ENCODE measurements around the gene PRRT1B. TPM values are rescaled to one million over a fixed set of nuclear protein-coding genes. Genes with fewer than 3 reads are reported as not detected.

PRRT1B gene
- total RNA-seq, 1 donor from 2014 or later: not detected

DNA sequence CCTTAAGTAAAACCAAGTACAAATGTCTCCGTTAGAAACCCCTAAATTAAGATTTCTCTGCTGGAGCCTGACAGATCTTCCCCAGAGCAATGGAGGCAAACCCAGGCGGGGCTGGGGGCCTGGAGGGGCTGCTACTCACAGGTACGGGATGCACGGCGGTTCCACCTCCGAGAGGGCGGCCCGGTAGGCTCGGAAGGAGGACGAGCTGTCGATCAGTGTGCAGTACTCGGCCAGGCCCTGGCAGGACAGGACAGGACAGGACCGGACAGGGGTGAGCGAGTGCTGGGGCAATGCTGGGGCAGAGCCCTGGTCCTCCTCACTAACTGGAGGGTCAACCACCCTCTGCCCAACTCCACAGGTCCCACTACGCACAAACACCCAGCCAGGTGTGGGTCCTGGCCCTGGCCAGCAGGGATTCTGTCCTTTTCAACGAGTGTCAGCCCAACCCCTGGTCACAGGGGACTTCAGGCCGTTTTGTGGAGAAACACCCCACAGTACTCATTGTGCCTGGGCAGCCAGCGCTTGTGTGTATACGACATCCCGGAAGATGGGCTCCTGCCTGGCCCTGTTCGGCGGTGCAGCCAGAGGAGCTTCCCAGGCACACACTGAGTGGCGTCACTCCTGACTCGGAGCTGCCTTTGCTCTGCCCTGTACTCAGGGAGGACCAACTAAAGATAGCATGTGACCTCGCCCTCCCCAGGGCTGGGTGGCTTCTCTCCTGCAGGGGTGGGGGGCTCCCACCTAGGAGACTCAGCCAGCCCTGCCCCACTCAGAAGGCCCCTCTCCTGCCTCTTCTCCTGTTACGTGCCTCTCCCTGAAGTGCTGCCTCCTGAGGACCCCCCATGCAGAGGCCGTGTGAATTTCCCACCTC is 37.4 kb downstream of the PRRT1B start:
- DNase-seq: no peak

DNA sequence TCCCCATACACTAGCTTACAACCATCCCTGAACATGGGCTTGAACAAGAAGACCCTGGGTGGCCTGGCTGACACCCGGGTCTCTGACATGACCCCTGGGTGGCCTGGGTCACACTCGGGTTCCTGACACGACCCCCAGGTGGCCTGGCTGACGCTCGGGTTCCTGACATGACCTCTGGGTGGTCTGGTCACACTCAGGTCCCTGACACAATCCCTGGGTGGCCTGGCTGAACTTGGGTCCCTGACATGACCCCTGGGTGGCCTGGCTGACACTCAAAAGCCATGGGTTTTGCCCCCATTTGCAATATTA is 38.0 kb downstream of the PRRT1B start:
- DNase-seq: no peak

DNA sequence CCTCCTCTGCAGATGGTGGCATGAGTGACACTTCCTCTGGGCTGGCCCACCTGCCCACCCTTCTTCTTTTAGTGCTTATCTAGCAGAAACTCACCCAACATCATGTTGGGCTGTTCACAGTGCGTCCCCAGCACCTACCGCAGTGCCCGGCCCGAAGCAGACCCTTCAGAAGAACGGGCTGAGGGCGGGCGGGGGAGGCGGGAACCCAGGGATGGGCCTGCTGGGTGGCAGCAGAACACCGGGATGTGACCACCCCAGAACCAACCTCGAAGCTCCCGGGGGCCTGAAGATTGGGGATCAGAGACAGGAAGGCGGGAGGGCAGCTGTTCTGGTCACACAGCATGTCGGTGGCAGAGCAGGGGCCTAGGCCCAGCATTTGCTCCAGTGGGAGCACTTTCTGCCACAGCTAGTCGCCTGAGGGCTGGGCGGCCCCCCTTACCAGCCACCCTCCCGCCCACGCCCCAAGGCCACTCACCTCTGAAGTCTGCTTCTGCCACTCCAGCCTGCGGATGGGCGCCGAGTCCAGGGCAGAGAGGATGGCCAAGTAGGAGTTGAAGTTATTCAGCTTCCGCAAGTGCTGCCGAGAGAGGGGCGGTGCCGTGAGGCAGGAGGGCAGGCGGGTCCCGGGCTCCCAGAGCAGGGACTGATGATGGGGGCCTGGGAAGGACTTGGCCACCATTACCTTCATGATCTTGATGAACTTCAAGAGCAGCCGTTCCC is 38.7 kb downstream of the PRRT1B start:
- DNase-seq: no peak

DNA sequence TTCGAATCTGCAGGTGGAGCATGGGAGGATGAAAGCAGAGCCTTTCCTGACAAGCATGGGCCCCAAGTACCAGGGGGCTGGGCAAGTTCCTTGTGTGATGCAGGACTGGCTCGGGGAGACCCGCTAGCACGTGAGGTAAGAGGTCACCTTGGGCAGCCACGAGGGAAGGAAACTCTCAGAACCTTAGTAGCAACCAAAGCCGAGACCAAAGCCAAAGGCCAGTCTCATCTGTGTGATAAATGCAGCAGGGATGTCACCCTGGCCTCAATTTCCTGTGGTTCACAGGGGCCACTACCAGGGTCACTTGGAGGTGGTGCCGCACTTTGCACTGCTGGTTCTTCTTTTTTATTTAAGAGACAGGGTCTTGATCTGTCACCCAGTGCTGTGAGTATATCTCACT is 39.5 kb downstream of the PRRT1B start:
- DNase-seq: no peak

DNA sequence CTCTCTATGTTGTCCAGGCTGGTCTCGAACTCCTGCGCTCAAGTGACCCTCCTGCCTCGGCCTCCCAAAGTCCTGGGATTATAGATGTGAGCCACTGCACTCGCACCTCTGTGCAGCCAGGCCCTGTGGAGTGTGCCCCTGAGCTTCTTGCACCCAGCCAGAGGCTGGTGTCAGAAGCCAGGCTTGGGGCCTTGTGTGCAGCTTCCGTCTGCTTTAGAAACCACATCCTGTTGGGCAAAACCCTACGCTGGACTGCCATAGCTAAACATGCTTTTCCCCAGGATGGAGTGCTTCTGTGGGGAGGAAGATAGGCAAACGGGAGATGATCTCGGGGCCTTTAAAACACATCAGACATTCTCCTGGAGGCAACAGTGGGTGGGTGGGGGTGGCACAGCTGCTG is 40.1 kb downstream of the PRRT1B start:
- DNase-seq: peak; percentile 39

DNA sequence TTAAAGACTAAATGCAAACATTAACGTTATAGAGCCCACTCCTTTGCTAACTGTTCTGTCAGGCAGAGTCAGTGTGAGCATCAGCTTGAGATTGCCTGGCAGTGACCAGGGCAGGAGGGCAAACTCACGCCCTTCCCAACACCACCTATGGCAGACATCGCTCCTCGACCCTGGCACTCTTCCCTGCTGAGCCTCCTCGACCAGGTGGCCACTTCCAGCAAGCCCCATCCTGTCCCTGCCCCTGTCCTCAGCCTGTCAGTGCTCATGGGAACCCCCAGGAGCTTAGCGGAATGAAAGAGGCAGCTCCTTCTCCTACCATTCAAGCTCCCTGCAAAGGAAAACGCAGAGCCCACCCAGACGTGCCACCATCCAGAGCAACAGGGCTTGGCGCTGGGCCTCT is 42.0 kb downstream of the PRRT1B start:
- DNase-seq: no peak

DNA sequence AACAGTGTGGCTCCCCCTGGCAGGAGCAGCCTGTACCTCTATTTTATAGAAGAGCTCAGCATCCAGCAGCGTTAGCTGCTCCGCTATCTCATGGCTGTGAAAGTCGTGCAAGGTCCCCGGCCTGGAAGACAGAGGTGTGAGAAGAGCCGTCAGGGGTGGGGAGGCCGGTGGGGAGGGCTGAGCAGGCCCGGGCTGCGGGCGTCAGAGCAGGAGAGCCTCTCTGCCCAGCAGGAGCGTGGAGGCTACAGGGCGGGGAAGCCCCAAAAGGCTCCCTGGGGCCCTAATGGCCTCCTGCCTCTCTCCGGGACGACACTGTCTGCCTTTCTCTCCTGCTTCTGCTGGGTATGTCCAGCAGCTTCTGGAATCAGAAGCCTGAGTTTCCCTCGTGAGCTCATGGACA is 42.6 kb downstream of the PRRT1B start:
- no peak for DNase-seq

DNA sequence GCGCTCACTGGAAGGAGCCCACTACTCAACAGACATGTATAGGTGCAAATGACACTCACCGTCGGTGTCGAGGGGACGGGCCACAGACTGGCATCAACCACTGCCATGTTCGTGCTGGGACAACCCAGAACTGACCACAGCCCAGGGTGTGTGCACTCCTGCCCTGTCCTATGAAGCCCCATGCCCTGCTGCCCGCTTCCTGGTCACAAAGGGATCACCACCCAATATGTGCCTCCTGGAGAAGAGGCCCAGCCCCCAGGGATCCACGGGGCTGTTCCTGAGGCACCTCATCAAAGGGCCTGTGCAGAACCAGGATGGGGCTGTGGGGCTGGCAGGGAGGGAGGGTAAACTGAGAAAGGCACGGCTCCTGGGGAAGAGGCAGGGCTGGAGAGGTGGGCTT is 43.1 kb downstream of the PRRT1B start:
- DNase-seq: no peak

GRCh38 chr9:131589124-131589711 is 43.9 kb downstream of the PRRT1B start:
- DNase-seq: no peak

- DNase-seq: no peak
Measured at GRCh38 chr9:131589993-131590392, 44.7 kb downstream of the PRRT1B start.

GRCh38 chr9:131590449-131590848 is 45.1 kb downstream of the PRRT1B start:
- no peak for DNase-seq

- peak; percentile 88 for DNase-seq
Measured at GRCh38 chr9:131590907-131591844, 45.9 kb downstream of the PRRT1B start.

GRCh38 chr9:131591845-131592208 is 46.5 kb downstream of the PRRT1B start:
- no peak for DNase-seq

GRCh38 chr9:131593091-131593820 is 47.9 kb downstream of the PRRT1B start:
- DNase-seq: no peak

DNA sequence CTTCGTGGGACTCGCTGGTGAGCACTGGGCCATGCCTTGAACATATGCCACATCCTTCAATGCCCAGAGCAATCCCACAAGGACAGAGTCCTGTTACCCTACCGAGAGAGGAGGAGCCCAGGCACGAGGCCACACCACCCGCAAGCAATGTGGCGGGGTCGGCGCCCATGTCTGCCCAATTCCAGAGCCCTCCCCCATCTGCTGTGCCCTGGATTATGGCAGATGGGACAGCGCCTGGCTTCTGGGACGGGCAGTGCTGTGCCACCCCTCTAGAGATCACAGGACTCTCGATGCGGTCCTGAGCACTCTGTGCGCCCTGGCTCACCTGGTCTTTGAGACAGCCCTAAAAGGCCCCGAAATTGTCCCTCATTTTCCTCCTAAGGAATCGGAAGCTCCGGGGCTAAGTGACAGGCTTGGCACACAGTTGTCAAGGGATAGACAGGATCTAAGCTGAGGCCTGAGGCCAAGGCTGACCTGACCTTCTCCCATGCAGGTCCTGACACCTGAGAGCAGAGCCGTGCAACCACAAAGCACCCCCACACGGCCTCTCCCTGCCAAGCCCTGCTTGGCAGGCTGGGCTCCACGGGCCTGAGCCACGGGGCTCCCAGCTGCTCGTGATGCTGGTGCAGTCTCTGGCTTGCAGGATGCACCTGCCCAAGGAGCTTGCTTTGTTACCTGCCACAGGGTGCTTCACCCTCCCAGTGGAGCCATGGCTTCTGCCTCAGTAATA is 48.8 kb downstream of the PRRT1B start:
- DNase-seq: no peak

DNA sequence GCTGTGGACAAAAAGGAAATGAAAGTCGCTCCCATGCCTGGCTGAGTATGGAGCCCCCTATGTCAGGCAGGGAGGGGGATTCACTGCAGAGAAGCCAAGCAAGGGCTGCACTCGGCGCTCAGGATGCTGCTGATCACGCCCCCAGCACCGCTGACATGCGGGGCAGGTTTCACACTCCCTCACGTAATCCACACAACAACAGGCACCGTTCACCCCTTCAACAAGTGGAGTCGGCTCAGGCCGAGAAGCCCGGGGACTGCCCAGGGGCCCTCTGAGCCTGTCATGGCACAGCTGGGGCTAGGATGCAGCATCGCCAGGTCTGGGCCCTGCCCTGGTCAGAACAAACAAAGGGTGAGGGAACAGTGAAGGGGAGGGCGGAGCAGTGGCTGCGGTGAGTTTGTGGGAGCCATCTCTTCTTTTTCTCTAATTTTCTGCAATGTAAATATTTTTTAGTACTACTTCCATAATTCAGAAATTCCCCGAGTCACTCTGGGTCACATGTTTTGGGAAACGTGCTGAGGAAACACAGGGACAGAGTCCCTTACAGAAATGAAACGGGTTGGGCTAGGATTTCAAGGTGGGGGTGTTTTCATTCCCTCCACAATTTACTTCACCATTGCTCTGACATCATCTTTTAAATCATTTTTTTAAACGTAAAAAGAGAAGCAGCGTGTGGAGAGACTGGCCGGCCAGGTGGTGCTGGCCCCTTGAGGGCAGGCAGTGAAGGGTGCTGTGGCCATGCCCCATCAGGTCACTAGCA is 49.8 kb downstream of the PRRT1B start:
- no peak for DNase-seq

- peak; percentile 76 for DNase-seq
Measured at GRCh38 chr9:131595696-131596429, 50.5 kb downstream of the PRRT1B start.

GRCh38 chr9:131596430-131596743 is 51.1 kb downstream of the PRRT1B start:
- DNase-seq: no peak

DNA sequence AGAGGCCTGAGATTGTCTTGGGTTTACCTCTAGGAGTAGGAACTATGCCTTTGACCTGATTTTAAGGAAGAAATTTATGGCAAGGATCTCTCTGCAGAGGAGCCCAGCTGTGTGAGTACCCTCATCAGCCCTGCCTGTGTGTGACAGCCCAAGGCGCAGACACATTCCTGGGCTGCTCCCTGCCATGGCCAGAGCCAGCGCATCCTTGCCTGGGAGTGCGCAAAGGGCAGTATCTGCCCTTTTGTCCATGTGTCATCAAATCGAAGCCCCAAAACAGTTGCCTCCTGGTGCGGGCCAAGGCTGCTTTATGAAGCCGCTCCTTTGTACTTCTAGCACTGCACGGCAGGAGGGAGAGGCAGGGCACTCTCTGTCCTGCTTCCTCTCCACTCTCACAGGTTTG is 51.9 kb downstream of the PRRT1B start:
- no peak for DNase-seq

DNA sequence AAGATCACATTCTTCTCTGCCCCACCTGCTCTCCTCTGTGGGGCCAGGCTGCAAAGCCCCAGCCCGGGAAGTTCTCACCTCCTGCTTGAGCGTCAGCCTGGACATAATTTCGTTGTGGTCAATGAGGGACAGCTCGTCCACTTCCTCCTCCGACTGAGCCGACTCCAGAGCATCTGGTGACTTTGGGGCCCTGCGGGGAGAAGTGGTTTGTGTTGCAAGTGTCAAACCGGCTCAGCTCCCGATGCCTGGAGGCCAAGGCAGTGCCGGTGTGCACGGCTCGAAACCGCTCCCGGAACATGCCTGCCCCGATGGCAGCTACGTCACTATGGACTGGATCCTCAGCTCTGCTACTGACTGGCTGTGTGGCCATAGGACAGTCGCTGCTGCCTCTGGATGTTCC is 52.8 kb downstream of the PRRT1B start:
- DNase-seq: no peak
